GM12878 (cell line): ENCODE data around the gene SMIM28. TPM values are rescaled to one million over a fixed set of nuclear protein-coding genes. Genes with fewer than 3 reads are reported as not detected.

ENCODE experiments used
- ATAC-seq: fragments of 200-7000 bp; cut with Tn5 transposase; 3 replicates; pipeline ENCODE4 v1.9.1; 2020; ENCODE audit warnings: mild to moderate bottlenecking, moderate library complexity
- BruUV-seq: library from RNA; stranded (reverse); fragments of 400-500 nt; replicated peaks from 2 replicates; lab custom pipeline; 2021; lab: Mats Ljungman, UMichigan
- CTCF ChIA-PET: fragments of 300-600 bp; sonication (Branson Sonifier 250); formaldehyde crosslinking; extraction: SDS; loops from one replicate; lab custom pipeline; 2021; ENCODE audit warnings: inconsistent platforms; lab: Yijun Ruan, JAX
- POLR2A ChIA-PET: fragments of 350-600 bp; formaldehyde crosslinking; extraction: SDS; loops from one replicate; lab custom pipeline; 2021; ENCODE audit warnings: inconsistent platforms; lab: Charles Lee
- RAD21 ChIA-PET: fragments of 300-600 bp; sonication (Branson Sonifier 250); formaldehyde crosslinking; loops from one replicate; lab custom pipeline; 2023; ENCODE audit warnings: antibody characterized with exemption; ENCODE audit not compliant: unreplicated experiment; lab: Charles Lee
- SMC1A ChIA-PET: fragments of 300-600 bp; sonication (Branson Sonifier 250); formaldehyde crosslinking; loops from one replicate; lab custom pipeline; 2023; ENCODE audit not compliant: unreplicated experiment, uncharacterized antibody; lab: Charles Lee
- DNase-seq: peaks from one replicate; pipeline ENCODE4 v3.0.0-alpha.2; 2011; ENCODE audit warnings: low read depth, low spot score
- FAIRE-seq: peaks from 3 replicates; lab custom pipeline; 2011; peaks lifted over from hg19 to GRCh38; lab: Jason Lieb, UNC
- H2AFZ ChIP-seq: 2 replicates; pipeline ENCODE4 v1.6.0; 2011; ENCODE audit warnings: low read depth, low read length, control low read depth; ENCODE audit not compliant: control insufficient read depth
- H3K27ac ChIP-seq: 2 replicates; pipeline ENCODE4 v1.5.1; 2011; ENCODE audit warnings: control low read depth; ENCODE audit not compliant: control insufficient read depth, insufficient read depth
- H3K27me3 ChIP-seq, 2 experiments: replicated peaks in 1 of 2; 2 replicates each; pipeline versions ENCODE4 v1.6.0 to v1.6.1; 2011; ENCODE audit warnings: low read length in 1 of 2; ENCODE audit not compliant: control insufficient read depth in 2 of 2, insufficient read depth in 2 of 2
- H3K36me3 ChIP-seq, 2 experiments: 2 replicates each; pipeline ENCODE4 v1.5.1; 2011; ENCODE audit warnings: low read length in 1 of 2; ENCODE audit not compliant: control insufficient read depth in 2 of 2, insufficient read depth in 2 of 2
- H3K4me1 ChIP-seq: 2 replicates; pipeline ENCODE4 v1.6.1; 2011; ENCODE audit warnings: mild to moderate bottlenecking, low read length, moderate library complexity, mixed read lengths; ENCODE audit not compliant: control insufficient read depth, insufficient read depth
- H3K4me2 ChIP-seq: 2 replicates; pipeline ENCODE4 v1.6.0; 2011; ENCODE audit warnings: control low read depth; ENCODE audit not compliant: control insufficient read depth, insufficient read depth
- H3K4me3 ChIP-seq: fragments of 200-600 bp; sonication (generic); 2 replicates; pipeline ENCODE4 v1.5.1; 2016
- H3K79me2 ChIP-seq: 2 replicates; pipeline ENCODE4 v1.6.0; 2011; ENCODE audit warnings: low read length; ENCODE audit not compliant: control insufficient read depth, insufficient read depth
- H3K9ac ChIP-seq: 2 replicates; pipeline ENCODE4 v1.8.0; 2011; ENCODE audit warnings: low read length, control low read depth, mixed read lengths; ENCODE audit not compliant: control insufficient read depth, insufficient read depth
- H3K9me3 ChIP-seq: replicated peaks from 3 replicates; pipeline ENCODE4 v1.5.1; 2011; ENCODE audit warnings: mild to moderate bottlenecking, low read length; ENCODE audit not compliant: control insufficient read depth, insufficient read depth
- H4K20me1 ChIP-seq: 2 replicates; pipeline ENCODE4 v1.6.0; 2011; ENCODE audit not compliant: control insufficient read depth, insufficient read depth
- ASH2L ChIP-seq: fragments of 300-600, 200-600 bp; sonication (generic); IDR thresholded peaks from 2 replicates; pipeline ENCODE4 v1.6.1; 2017; ENCODE audit warnings: low read depth, mild to moderate bottlenecking, borderline replicate concordance
- CBFB ChIP-seq: IDR thresholded peaks from 2 replicates; pipeline ENCODE4 v1.6.1; 2016; ENCODE audit warnings: antibody characterized with exemption, low read depth
- CHD1 ChIP-seq: IDR thresholded peaks from 2 replicates; pipeline ENCODE4 v1.6.1; 2012; ENCODE audit warnings: low read depth, low read length, improper control_type of control experiment
- ETV6 ChIP-seq, 2 experiments: fragments of 450-650 bp in 1 of 2; IDR thresholded peaks in 1 of 2; conservative IDR thresholded peaks in 1 of 2; 2 replicates each; pipeline ENCODE4 v1.6.1; 2014; ENCODE audit warnings: antibody characterized with exemption in 1 of 2, borderline replicate concordance in 1 of 2, low read depth in 1 of 2, mild to moderate bottlenecking in 1 of 2, moderate library complexity in 1 of 2
- FOXK2 ChIP-seq: fragments of 450-650 bp; IDR thresholded peaks from 2 replicates; pipeline ENCODE4 v1.6.1; 2017; ENCODE audit warnings: mild to moderate bottlenecking, moderate library complexity
- HDAC2 ChIP-seq: fragments of 200-600 bp; sonication (generic); IDR thresholded peaks from 2 replicates; pipeline ENCODE4 v1.6.1; 2017
- PBX3 ChIP-seq: IDR thresholded peaks from 2 replicates; pipeline ENCODE4 v1.6.1; 2011; ENCODE audit warnings: mild to moderate bottlenecking, low read depth, low read length, moderate library complexity; ENCODE audit not compliant: insufficient replicate concordance
- PKNOX1 ChIP-seq: fragments of 450-650 bp; IDR thresholded peaks from 2 replicates; pipeline ENCODE4 v1.6.1; 2016; ENCODE audit warnings: mild to moderate bottlenecking
- POLR2AphosphoS2 ChIP-seq: IDR thresholded peaks from 2 replicates; pipeline ENCODE4 v1.6.1; 2011; ENCODE audit warnings: low read depth, mild to moderate bottlenecking, low read length, improper control_type of control experiment, moderate library complexity
- SMARCA5 ChIP-seq: fragments of 450-650 bp; IDR thresholded peaks from 2 replicates; pipeline ENCODE4 v1.6.1; 2017; ENCODE audit warnings: mild to moderate bottlenecking
- SP1 ChIP-seq: IDR thresholded peaks from one replicate; pipeline ENCODE4 v1.6.1; 2011; ENCODE audit warnings: low read depth, low read length
- ZNF217 ChIP-seq: fragments of 450-650 bp; IDR thresholded peaks from 2 replicates; pipeline ENCODE4 v1.6.1; 2017; ENCODE audit warnings: antibody characterized with exemption, mild to moderate bottlenecking
- ZNF622 ChIP-seq: fragments of 450-650 bp; IDR thresholded peaks from 2 replicates; pipeline ENCODE4 v1.6.1; 2017; ENCODE audit warnings: mild to moderate bottlenecking, inconsistent platforms
- WGBS: methylation state at CpG from one replicate; pipeline ENCODE4 v1.1.6; 2016; ENCODE audit warnings: low lambda C conversion rate; ENCODE audit not compliant: insufficient replicate concordance, insufficient coverage; ENCODE audit errors: missing lambda C conversion rate; 5-methylcytosine and 5-hydroxymethylcytosine counted together
- in situ Hi-C: fragments of 300-500 bp; cut with MboI; formaldehyde crosslinking; loops from 9 replicates; pipeline ENCODE4 v1.14.3; 2018; ENCODE audit warnings: mixed read lengths
- intact Hi-C: fragments of 100-400 bp; cut with micrococcal nuclease; formaldehyde crosslinking; loops from one replicate; pipeline ENCODE4 v1.14.2; 2022; ENCODE audit not compliant: unreplicated experiment
- polyA plus RNA-seq, 11 experiments: library from polyadenylated mRNA; depleted of rRNA in 4 of 11; unstranded in 6 of 11; stranded (reverse) in 5 of 11; fragments of >200 nt; fragmentation: Nextera tagmentation in 4 of 11; fragmentation: Illumina TruSeq in 1 of 11; extraction: Ambion mirVana in 4 of 11; extraction: Trizol in 1 of 11; gene quantifications; 1 replicate in 1 of 11; 2 replicates in 10 of 11; pipeline versions ENCODE4 v1.2.1 to v1.2.3, GENCODE V29; 2011 to 2016; ENCODE audit warnings: inconsistent platforms in 2 of 11, missing spikeins in 2 of 11, low read depth in 1 of 11
- total RNA-seq, 4 experiments: library from RNA; depleted of rRNA in 3 of 4; stranded (reverse); fragments of >200 nt in 3 of 4; fragmentation: Illumina TruSeq in 1 of 4; extraction: Trizol in 1 of 4; gene quantifications; 2 replicates each; pipeline versions ENCODE4 v1.2.1 to v1.2.3, GENCODE V29; 2013 to 2021

The SMIM28 gene
- total and polyA plus RNA-seq, 10 of the 15 experiments (the other 5 are each of a cell fraction or from before 2014, with no cell fraction given), result not detected

GRCh38 chr6:138349891-138350290, 27.8 kb upstream of the SMIM28 start:
- H3K4me3 ChIP-seq, result no peak overlapping the region
- RAD21 ChIA-PET, result interaction anchor here (0.6 kb wide), 1 partner anchor 601 kb away, joined by 3 read pairs; no protein-coding TSS in a partner anchor
- ATAC-seq (no peak), DNase-seq (no peak), FAIRE-seq (no peak)
- no peaks in the 10 kb centered on the region for H3K4me1 ChIP-seq
- WGBS, result 65% methylated on average over 2 of the region's 3 CpGs
- no peak overlapping the region for H2AFZ ChIP-seq
- no peak overlapping the region for H3K4me2 ChIP-seq
- H3K36me3 ChIP-seq, result no peaks in the 10 kb centered on the region
- no peak overlapping the region for H3K9ac ChIP-seq
- no peaks in the 10 kb centered on the region for H3K79me2 ChIP-seq
- in situ Hi-C loops, result no loop called here
- POLR2A ChIA-PET, result no interaction called here
- H3K27ac ChIP-seq, result no peak overlapping the region
- no TSS peak for BruUV-seq
- intact Hi-C loops, result no loop called here
- TF ChIP-seq ZNF622 (no peak), PKNOX1 (no peak), HDAC2 (no peak), CHD1 (no peak), SP1 (no peak), ASH2L (no peak), FOXK2 (no peak), PBX3 (no peak), CBFB (no peak), ETV6 (conservative IDR thresholded peaks at IDR 0.05 in 1 of 2, IDR thresholded peaks at IDR 0.05 in 1 of 2; ENCODE audit: borderline replicate concordance in 1 of 2, low read depth in 1 of 2) (no peak), SMARCA5 (no peak), ZNF217 (no peak), POLR2AphosphoS2 (no peak)
- SMC1A ChIA-PET, result no interaction called here
- H4K20me1 ChIP-seq, result no peaks in the 10 kb centered on the region
- CTCF ChIA-PET, result no interaction called here
- no peaks in the 10 kb centered on the region; a peak in 1 of 4 replicates for H3K27me3 ChIP-seq
- no peaks in the 10 kb centered on the region for H3K9me3 ChIP-seq
